NCI-H526 treated with DMSO at 0.1 percent for 48 hours (cell line): ENCODE measurements around the gene MCF2L2.
A peak's percentile ranks its signal among the peaks of the same experiment; 100 is the strongest.

Source experiments
- DNase-seq: peaks from one replicate; lab custom pipeline; 2025; lab: John Stamatoyannopoulos, UW

The MCF2L2 gene

GRCh38 chr3:183293966-183294365, 134.5 kb downstream of the MCF2L2 start:
- no peak for DNase-seq

- DNase-seq = no peak
These were observed 136.9 kb downstream of the MCF2L2 start for GRCh38 chr3:183291497-183292031.

- DNase-seq = no peak
These were observed 138.2 kb downstream of the MCF2L2 start for GRCh38 chr3:183290216-183290615.

- DNase-seq = no peak
These were observed 140.3 kb downstream of the MCF2L2 start for GRCh38 chr3:183288117-183288516.

GRCh38 chr3:183287301-183287971, 141.0 kb downstream of the MCF2L2 start:
- DNase-seq = no peak

- DNase-seq = no peak
These were observed 142.5 kb downstream of the MCF2L2 start for GRCh38 chr3:183285828-183286457.

GRCh38 chr3:183285318-183285717, 143.1 kb downstream of the MCF2L2 start:
- DNase-seq = no peak

GRCh38 chr3:183284570-183284969, 143.8 kb downstream of the MCF2L2 start:
- DNase-seq = no peak

GRCh38 chr3:183283886-183284285, 144.5 kb downstream of the MCF2L2 start:
- DNase-seq = no peak

- DNase-seq = no peak
These were observed 147.2 kb downstream of the MCF2L2 start for GRCh38 chr3:183281126-183281797.

GRCh38 chr3:183279371-183279770, 149.0 kb downstream of the MCF2L2 start:
- no peak for DNase-seq

GRCh38 chr3:183278479-183279088, 149.8 kb downstream of the MCF2L2 start:
- DNase-seq = peak; percentile 28

GRCh38 chr3:183277260-183277659, 151.2 kb downstream of the MCF2L2 start:
- DNase-seq = no peak

- DNase-seq = no peak
These were observed 152.5 kb downstream of the MCF2L2 start for GRCh38 chr3:183275937-183276336.

- DNase-seq = no peak
These were observed 153.0 kb downstream of the MCF2L2 start for GRCh38 chr3:183275418-183275817.

GRCh38 chr3:183274609-183275008, 153.8 kb downstream of the MCF2L2 start:
- no peak for DNase-seq

- DNase-seq = no peak
These were observed 155.6 kb downstream of the MCF2L2 start for GRCh38 chr3:183272791-183273190.

- no peak for DNase-seq
These were observed 156.3 kb downstream of the MCF2L2 start for GRCh38 chr3:183272142-183272541.

- no peak for DNase-seq
These were observed 158.1 kb downstream of the MCF2L2 start for GRCh38 chr3:183270344-183270743.

- no peak for DNase-seq
These were observed 159.1 kb downstream of the MCF2L2 start for GRCh38 chr3:183269345-183269744.

- no peak for DNase-seq
These were observed 160.1 kb downstream of the MCF2L2 start for GRCh38 chr3:183268366-183268765.

- DNase-seq = no peak
These were observed 161.3 kb downstream of the MCF2L2 start for GRCh38 chr3:183267140-183267539.

- DNase-seq = no peak
These were observed 162.0 kb downstream of the MCF2L2 start for GRCh38 chr3:183266454-183266853.
